Glutamatergic neuron (in vitro differentiated cells): ENCODE measurements around the gene SCAANT1. TPM values are rescaled to one million over a fixed set of nuclear protein-coding genes. Genes with fewer than 3 reads are reported as not detected.
A peak's percentile ranks its signal among the peaks of the same experiment; 100 is the strongest.

Experiments
- DNase-seq: peaks from one replicate; pipeline ENCODE4 v3.0.0; 2022
- H3K27ac Mint-ChIP-seq: one replicate; pipeline ENCODE4 v1.8.0; 2020; ENCODE audit warnings: mild to moderate bottlenecking, mixed read lengths, inconsistent platforms; ENCODE audit not compliant: unreplicated experiment
- H3K27me3 Mint-ChIP-seq: one replicate; pipeline ENCODE4 v1.8.0; 2020; ENCODE audit warnings: mild to moderate bottlenecking, moderate library complexity, mixed read lengths, inconsistent platforms; ENCODE audit not compliant: unreplicated experiment
- H3K36me3 Mint-ChIP-seq: one replicate; pipeline ENCODE4 v1.8.0; 2020; ENCODE audit warnings: mild to moderate bottlenecking, mixed read lengths, inconsistent platforms; ENCODE audit not compliant: unreplicated experiment
- H3K4me1 Mint-ChIP-seq: one replicate; pipeline ENCODE4 v1.8.0; 2020; ENCODE audit warnings: mild to moderate bottlenecking, low read depth, mixed read lengths, inconsistent platforms; ENCODE audit not compliant: unreplicated experiment
- H3K4me3 Mint-ChIP-seq: one replicate; pipeline ENCODE4 v1.8.0; 2020; ENCODE audit warnings: mild to moderate bottlenecking, mixed read lengths, inconsistent platforms; ENCODE audit not compliant: unreplicated experiment
- H3K9me3 Mint-ChIP-seq: one replicate; pipeline ENCODE4 v1.8.0; 2020; ENCODE audit warnings: mild to moderate bottlenecking, moderate library complexity, mixed read lengths, inconsistent platforms; ENCODE audit not compliant: unreplicated experiment
- total RNA-seq: library from RNA; stranded (reverse); fragmentation: NEBNext Ultra II Directional; extraction: Animal tissue kit (Norgen Biotek cat#: 25700); gene quantifications from one replicate; pipeline ENCODE4 v1.2.1, GENCODE V29; 2021; ENCODE audit not compliant: unreplicated experiment
- TF ChIP-seq, protein P1 (sequence below): fragments of 200-600 bp; sonication (generic); IDR thresholded peaks from one replicate; pipeline ENCODE4 v1.5.0; 2021; ENCODE audit not compliant: partially characterized antibody, unreplicated experiment

The SCAANT1 gene
- total RNA-seq, 1 donor from 2014 or later = not detected

DNA sequence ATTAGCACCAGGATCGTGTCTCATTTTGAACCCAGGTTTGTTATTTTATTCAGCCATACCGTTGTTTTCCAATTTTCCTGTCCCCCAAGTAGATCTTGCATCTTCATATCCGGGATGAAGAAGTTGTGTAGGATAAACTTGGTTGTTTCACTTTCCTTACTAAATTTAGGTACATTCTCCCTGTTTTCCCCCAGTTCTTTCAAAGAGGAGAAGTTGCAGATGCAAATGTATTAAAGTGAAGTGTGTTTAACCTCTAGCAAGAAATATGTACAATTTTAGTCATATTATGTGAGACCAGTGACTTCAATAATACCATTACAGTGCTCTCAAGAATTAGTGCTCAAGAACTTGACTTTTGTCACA, 47.2 kb downstream of the SCAANT1 start:
- TF ChIP-seq, protein P1, sequence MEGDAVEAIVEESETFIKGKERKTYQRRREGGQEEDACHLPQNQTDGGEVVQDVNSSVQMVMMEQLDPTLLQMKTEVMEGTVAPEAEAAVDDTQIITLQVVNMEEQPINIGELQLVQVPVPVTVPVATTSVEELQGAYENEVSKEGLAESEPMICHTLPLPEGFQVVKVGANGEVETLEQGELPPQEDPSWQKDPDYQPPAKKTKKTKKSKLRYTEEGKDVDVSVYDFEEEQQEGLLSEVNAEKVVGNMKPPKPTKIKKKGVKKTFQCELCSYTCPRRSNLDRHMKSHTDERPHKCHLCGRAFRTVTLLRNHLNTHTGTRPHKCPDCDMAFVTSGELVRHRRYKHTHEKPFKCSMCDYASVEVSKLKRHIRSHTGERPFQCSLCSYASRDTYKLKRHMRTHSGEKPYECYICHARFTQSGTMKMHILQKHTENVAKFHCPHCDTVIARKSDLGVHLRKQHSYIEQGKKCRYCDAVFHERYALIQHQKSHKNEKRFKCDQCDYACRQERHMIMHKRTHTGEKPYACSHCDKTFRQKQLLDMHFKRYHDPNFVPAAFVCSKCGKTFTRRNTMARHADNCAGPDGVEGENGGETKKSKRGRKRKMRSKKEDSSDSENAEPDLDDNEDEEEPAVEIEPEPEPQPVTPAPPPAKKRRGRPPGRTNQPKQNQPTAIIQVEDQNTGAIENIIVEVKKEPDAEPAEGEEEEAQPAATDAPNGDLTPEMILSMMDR = no peak
- peaks cover 9% of the 10 kb centered on the region for H3K9me3 Mint-ChIP-seq
- peak overlapping the region; percentile 18 for H3K27ac Mint-ChIP-seq
- H3K36me3 Mint-ChIP-seq = no peaks in the 10 kb centered on the region
- H3K27me3 Mint-ChIP-seq = peaks cover 8% of the 10 kb centered on the region
- DNase-seq = no peak
- H3K4me3 Mint-ChIP-seq = peak overlapping the region; percentile 83
- peaks cover 10% of the 10 kb centered on the region for H3K4me1 Mint-ChIP-seq

DNA sequence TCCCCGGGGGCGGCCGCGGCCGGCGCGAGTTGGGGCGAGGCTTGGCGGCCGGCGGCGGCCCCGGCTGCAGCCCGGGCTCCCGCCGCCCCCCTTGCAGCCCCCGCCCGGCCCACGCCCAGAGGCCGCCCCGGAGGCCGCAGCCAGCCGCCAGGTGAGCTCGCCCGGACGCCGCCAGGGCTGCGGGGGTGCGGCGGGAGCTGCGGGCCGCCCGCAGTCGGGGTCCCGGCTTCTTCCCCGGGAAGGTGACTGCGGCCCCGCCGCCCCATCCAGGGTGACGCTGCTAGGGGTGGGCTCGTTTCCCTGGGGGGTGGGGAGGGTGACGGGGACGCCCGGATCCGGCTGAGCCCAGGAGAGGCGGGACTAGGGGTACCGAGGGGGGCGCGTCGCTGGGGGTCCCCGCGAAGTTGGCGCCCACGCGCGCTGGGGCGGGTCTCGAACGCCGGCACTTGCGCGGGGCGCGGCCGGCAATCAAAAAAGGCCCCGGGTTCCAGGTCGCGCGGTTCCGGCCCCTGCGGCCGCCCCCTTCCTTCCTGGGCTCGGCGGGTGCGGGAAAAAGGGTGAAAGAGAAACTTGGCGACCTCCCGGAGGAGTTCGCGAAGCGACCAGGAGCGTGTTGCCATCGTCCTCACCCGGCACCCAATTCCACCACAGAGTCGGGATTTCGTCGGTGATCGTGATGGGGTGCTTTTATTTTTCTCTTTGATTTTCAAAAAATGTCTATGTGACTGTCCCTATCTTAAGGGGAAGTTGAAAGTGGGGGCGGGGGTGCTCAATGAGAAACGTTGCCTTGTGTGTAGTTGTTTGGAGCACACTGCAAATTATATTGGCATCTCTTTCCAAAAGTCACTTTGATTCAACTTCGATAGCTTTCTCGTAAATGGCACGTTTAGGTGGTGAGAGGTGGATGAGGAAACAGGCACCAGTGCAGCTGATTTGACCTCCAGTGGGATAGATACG, 47.9 kb downstream of the SCAANT1 start:
- Mint-ChIP-seq H3K4me1 (peaks cover 10% of the 10 kb centered on the region), H3K27ac (peak overlapping the region; percentile 18), H3K4me3 (peak overlapping the region; percentile 83), H3K36me3 (no peaks in the 10 kb centered on the region), H3K9me3 (peaks cover 9% of the 10 kb centered on the region), H3K27me3 (peaks cover 8% of the 10 kb centered on the region)
- TF ChIP-seq, protein P1 = no peak
- peak; percentile 43 for DNase-seq

DNA sequence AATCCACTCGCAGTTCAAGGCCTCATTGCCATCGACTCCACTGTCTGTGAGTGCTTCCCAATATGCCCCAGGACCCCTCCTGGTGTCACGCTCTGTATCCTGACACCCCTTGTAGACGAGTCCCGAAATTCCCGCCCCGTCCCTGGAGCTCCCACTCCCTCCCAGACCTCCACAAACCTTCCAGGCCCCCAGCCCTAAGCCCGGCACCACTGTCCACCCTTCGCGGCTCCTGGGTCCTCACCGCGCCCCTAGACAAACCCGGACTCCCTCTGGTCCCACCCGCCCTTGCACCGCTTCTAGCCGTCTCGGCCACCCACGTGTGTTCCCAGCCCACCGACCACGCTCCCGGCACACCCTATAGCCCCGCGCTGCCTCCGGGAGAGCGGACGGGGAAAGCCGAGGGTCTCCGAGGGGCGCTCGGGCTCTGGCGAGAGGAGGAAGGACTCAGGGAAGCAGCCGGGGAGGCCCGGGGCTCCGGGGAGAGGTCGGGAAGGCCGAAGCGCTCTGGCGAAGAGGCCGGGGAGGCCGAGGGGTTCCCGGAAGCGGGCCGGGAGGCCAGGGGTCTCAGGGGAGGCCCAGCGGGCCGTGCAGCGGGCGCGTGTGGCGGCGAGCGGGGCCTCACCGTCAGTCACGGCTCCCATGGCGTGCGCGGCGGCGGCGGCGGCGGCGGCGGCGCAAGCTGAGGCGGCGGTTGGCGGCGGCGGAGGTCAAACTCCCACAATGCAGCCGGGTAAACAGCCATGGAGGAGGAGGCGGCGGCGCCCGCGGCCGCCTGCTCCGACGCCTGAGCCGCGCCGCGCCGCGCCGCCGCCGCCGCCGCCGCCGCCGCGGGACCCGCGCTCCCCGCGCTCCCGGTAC, 48.8 kb downstream of the SCAANT1 start, which contains the start of the genes ATXN7 and THOC7:
ATXN7 (plus strand) TSS at position 718 of the 858 bp plus-strand sequence. CDS start 48,732 bp downstream, outside the sequence.
THOC7 (minus strand) TSS at position 656 of the 858 bp plus-strand sequence; CDS start at position 641, 15 bp downstream.
- Mint-ChIP-seq H3K27me3 (peaks cover 8% of the 10 kb centered on the region), H3K36me3 (no peaks in the 10 kb centered on the region), H3K9me3 (peaks cover 9% of the 10 kb centered on the region), H3K4me1 (peaks cover 10% of the 10 kb centered on the region), H3K27ac (peak within 1 kb of the TSS; percentile 88), H3K4me3 (peak within 1 kb of the TSS; percentile 89)
- peak; percentile 82 for DNase-seq
- TF ChIP-seq, protein P1 = no peak

DNA sequence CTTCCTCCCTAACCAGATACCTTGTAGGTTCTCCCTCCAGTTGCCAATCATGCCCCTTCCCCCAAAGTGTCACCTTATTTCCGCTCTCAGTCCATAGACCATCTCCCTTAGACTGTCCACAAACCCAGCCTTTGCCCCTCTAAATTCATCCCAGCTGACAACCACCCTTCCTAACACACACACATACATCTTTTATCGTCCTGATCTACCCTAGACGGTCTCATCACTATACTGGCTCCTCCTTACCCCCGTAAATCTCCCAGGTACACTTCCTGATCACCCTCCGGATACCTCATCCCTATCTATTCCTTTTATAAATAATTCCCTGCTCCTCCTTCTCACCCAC, 49.4 kb downstream of the SCAANT1 start:
- Mint-ChIP-seq H3K36me3 (no peaks in the 10 kb centered on the region), H3K4me1 (peaks cover 10% of the 10 kb centered on the region), H3K27ac (peak overlapping the region; percentile 88), H3K4me3 (peak overlapping the region; percentile 89), H3K27me3 (peaks cover 8% of the 10 kb centered on the region), H3K9me3 (peaks cover 9% of the 10 kb centered on the region)
- TF ChIP-seq, protein P1 = no peak
- no peak for DNase-seq

Other genes starting within 250 kb of the SCAANT1 start
- gene C3orf49, start 93.1 kb downstream of the SCAANT1 start, total RNA-seq = not detected
- 43.3 TPM for gene THOC7, start 48.6 kb downstream of the SCAANT1 start, total RNA-seq
- gene ATXN7, start 48.5 kb downstream of the SCAANT1 start, total RNA-seq = 22.1 TPM
- 78.6 TPM for gene PSMD6, start 111.1 kb upstream of the SCAANT1 start, total RNA-seq